ENCODE data around the gene TMEM45B.
"Not testable (repeated sequence)": the region's sequence is repeated elsewhere in the genome, so short reads cannot be mapped to it uniquely, and the experiment has no call there.

TMEM45B gene

DNA sequence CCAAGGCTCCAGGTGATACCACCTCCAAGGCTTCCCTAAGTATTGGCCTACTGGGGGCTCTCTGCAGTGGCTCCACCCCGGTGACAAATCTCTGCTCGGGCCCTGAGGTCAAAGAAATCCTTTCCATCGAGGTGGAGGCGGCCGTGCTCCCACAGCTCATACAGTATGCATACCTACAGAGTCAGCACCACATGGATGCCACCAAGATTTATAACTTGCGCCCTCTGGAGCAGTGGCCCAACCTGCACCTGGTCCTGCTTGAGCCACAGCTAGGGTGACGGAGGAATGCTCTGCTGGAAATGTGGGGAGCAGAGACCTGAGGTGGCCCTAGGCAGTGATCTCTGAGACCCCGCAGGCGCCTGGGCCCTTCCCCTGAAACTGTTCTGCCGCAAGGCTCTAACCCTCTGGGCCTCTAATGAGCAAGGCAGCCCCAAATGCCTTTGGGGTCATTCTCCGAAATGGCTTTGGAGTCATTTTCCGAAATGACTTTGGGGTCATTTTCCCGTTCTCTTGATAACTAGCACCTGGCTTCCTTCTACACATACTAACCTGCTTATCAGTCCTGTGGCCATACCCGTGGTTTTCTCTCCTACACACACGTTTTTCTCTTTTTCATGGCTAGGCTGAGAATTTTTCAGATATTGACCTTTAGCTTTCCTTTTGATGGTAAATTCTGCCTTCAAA is 33.9 kb downstream of the TMEM45B start:
- in situ Hi-C loops (cut with MboI; ENCODE audit: low sequenced_read_pairs) = no loop called here

DNA sequence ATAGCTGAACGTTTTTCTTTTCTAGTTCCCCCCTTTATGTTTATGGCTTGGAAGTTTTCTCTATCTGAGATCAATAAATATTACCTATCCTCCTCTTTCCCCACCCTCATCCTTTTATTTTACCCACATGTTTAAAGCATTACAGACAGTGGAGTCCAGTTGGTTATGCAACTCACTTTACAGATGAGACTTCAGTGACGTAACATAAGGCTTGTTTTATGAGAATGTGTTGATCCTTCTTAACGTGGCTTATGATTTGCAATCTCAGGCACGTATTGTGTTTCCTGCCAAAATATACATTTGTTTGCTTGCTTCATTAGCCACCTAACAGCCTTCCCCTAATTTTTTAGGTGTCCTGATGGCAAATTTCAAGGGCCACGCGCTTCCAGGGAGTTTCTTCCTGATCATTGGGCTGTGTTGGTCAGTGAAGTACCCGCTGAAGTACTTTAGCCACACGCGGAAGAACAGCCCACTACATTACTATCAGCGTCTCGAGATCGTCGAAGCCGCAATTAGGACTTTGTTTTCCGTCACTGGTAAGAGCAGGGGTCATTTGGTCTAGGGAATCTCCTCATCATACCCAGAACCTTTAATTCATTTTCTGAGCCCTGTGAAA is 36.6 kb downstream of the TMEM45B start:
- in situ Hi-C loops (cut with MboI; ENCODE audit: low sequenced_read_pairs) = no loop called here

GRCh38 chr11:129853518-129854231 is 38.0 kb downstream of the TMEM45B start:
- in situ Hi-C loops (cut with MboI; ENCODE audit: low sequenced_read_pairs) = no loop called here

DNA sequence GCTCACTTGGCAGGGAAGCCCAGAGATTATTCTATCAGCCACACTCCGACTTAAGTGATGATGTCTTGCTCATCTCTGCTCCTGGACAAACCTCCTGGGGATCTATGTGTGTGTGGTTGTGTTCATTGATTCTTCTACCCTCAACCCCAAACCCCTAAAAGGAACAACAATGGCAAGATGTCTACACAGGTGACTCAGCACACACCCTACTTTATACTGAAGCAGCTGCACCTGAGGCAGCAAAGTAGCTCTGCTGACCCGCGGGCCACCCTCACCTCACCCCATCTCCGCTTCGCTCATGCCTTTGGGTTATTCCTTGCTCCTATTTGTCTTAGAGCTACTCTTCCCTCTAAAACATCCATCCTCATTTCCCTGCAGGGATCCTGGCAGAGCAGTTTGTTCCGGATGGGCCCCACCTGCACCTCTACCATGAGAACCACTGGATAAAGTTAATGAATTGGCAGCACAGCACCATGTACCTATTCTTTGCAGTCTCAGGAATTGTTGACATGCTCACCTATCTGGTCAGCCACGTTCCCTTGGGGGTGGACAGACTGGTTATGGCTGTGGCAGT is 38.7 kb downstream of the TMEM45B start:
- in situ Hi-C loops (cut with MboI; ENCODE audit: low sequenced_read_pairs) = no loop called here

DNA sequence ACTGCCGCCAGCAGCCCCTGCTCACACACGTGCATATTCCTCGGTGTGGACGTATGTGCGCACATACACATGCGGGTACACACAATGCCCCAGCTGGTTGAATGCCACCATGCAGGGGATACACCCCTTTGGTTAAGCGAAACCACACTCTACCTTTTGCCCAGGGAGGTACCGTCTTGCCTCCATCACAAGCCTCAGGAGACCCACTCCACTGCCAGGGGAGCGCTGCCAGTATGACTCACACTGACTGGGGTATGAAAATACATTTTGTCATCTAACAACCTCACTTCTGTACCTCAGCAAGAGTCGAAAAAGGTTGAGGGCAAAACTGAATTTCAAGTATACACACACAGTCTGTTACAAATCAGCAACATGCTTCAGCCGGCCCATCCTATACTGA is 39.4 kb downstream of the TMEM45B start:
- in situ Hi-C loops (cut with MboI; ENCODE audit: low sequenced_read_pairs) = no loop called here

DNA sequence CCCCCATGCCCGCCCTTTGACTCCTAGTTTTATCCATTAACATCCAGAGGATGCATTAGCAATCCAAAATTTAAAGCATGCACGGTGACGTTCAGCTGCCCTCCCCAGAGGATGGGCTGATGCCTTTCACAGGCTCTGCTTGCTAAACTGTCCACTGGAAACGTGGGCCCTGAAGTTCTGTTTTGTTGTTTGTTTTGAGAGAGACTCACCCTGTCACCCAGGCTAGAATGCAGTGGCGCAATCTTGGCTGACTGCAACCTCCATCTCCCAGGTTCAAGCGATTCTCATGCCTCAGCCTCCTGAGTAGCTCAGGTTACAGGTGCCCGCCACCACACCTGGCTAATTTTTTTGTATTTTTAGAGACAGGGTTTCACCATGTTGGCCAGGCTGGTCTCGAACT is 40.4 kb downstream of the TMEM45B start:
- in situ Hi-C loops (cut with MboI; ENCODE audit: low sequenced_read_pairs) = no loop called here

- in situ Hi-C loops (cut with MboI; ENCODE audit: low sequenced_read_pairs) = no loop called here
These were observed 46.3 kb downstream of the TMEM45B start for GRCh38 chr11:129861702-129862522.

- in situ Hi-C loops (cut with MboI; ENCODE audit: low sequenced_read_pairs) = no loop called here
These were observed 49.2 kb downstream of the TMEM45B start for GRCh38 chr11:129864811-129865210.

- in situ Hi-C loops (cut with MboI; ENCODE audit: low sequenced_read_pairs) = no loop called here
These were observed 50.1 kb downstream of the TMEM45B start for GRCh38 chr11:129865701-129866100.

GRCh38 chr11:129866311-129866710 is 50.7 kb downstream of the TMEM45B start:
- in situ Hi-C loops (cut with MboI; ENCODE audit: low sequenced_read_pairs) = no loop called here

DNA sequence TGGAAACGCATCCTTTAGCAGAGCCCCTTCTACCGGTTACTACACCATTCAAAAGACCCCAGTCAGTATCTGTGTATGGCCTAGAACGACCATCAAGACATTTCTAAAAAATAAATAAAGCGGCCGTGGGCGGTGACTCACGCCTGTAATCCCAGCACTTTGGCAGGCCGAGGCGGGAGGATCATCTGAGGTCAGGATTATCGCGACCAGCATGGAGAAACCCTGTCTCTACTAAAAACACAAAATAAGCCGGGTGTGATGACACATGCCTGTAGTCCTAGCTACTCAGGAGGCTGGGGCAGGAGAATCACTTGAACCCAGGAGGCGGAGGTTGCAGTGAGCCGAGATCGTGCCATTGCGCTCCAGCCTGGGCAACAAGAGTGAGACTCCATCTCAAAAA is 53.0 kb downstream of the TMEM45B start:
- in situ Hi-C loops (cut with MboI; ENCODE audit: low sequenced_read_pairs) = not testable (repeated sequence)

GRCh38 chr11:129871914-129872313 is 56.3 kb downstream of the TMEM45B start:
- in situ Hi-C loops (cut with MboI; ENCODE audit: low sequenced_read_pairs) = no loop called here

GRCh38 chr11:129880311-129880710 is 64.7 kb downstream of the TMEM45B start:
- in situ Hi-C loops (cut with MboI; ENCODE audit: low sequenced_read_pairs) = no loop called here

GRCh38 chr11:129881570-129882170 is 66.0 kb downstream of the TMEM45B start:
- in situ Hi-C loops (cut with MboI; ENCODE audit: low sequenced_read_pairs) = no loop called here

- in situ Hi-C loops (cut with MboI; ENCODE audit: low sequenced_read_pairs) = no loop called here
These were observed 68.9 kb downstream of the TMEM45B start for GRCh38 chr11:129884581-129884980.

GRCh38 chr11:129885381-129885780 is 69.7 kb downstream of the TMEM45B start:
- in situ Hi-C loops (cut with MboI; ENCODE audit: low sequenced_read_pairs) = no loop called here

DNA sequence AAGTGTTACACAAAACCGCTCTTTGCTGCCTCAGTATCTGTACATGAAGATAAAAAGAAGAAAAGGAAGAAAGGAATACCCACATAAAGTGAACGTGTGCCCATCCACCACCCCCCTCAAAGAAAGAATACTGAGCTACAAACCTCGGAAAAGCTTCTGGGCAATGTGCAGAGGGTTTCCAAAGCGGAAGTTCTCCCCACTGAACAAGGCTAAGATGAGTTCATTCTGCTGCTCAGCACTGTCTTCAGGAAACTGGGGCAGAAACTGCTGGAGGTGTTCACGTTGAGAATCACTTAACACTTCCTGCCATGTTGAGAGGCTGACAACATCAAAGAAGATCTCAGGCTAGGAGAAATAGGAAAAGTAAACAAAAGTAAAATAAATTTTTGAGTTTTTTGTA is 72.8 kb downstream of the TMEM45B start:
- in situ Hi-C loops (cut with MboI; ENCODE audit: low sequenced_read_pairs) = no loop called here

GRCh38 chr11:129894278-129895125 is 78.9 kb downstream of the TMEM45B start:
- in situ Hi-C loops (cut with MboI; ENCODE audit: low sequenced_read_pairs) = no loop called here

- in situ Hi-C loops (cut with MboI; ENCODE audit: low sequenced_read_pairs) = no loop called here
These were observed 79.7 kb downstream of the TMEM45B start, which contains the start of gene NFRKB for GRCh38 chr11:129895126-129896041. TSS of gene NFRKB (minus strand) at chr11:129895578. CDS start at chr11:129892849, 2,729 bp downstream.
